HG02852 (cell line): ENCODE results near the gene ANAPC16.
"Not testable (repeated sequence)": the region's sequence is repeated elsewhere in the genome, so short reads cannot be mapped to it uniquely, and the experiment has no call there.

Experiments used
- ATAC-seq: cut with Tn5 transposase; IDR thresholded peaks from one replicate; pipeline ENCODE4 v1.9.1; 2021; ENCODE audit warnings: mild to moderate bottlenecking, moderate library complexity; ENCODE audit not compliant: unreplicated experiment

Gene ANAPC16

GRCh38 chr10:72277340-72277995 lies 61.7 kb downstream of the ANAPC16 start:
- no peak for ATAC-seq

GRCh38 chr10:72277996-72278667 lies 62.3 kb downstream of the ANAPC16 start:
- no peak for ATAC-seq

- no peak for ATAC-seq
Observed at GRCh38 chr10:72278668-72279393, 63.0 kb downstream of the ANAPC16 start.

- ATAC-seq: not testable (repeated sequence)
Observed at GRCh38 chr10:72279587-72279986, 63.8 kb downstream of the ANAPC16 start.

- ATAC-seq: no peak
Observed at GRCh38 chr10:72283131-72283530, 67.3 kb downstream of the ANAPC16 start.
